HG02571 (cell line): Measurements from ENCODE around the gene FGF6.
"Not testable (repeated sequence)": the region's sequence is repeated elsewhere in the genome, so short reads cannot be mapped to it uniquely, and the experiment has no call there.

Experiments
- ATAC-seq: cut with Tn5 transposase; IDR thresholded peaks from one replicate; pipeline ENCODE4 v1.9.1; 2021; ENCODE audit warnings: mild to moderate bottlenecking, moderate library complexity; ENCODE audit not compliant: unreplicated experiment

The FGF6 gene

GRCh38 chr12:4445156-4446101, at the start of gene FGF6:
FGF6 (minus strand) TSS chr12:4445815; CDS start chr12:4445570, 245 bp downstream.
- ATAC-seq, result no peak

- ATAC-seq, result no peak
These were observed 45.4 kb upstream of the FGF6 start for GRCh38 chr12:4490973-4491372.

- no peak for ATAC-seq
These were observed 43.9 kb upstream of the FGF6 start for GRCh38 chr12:4489556-4489955.

GRCh38 chr12:4486980-4487379, 41.4 kb upstream of the FGF6 start:
- no peak for ATAC-seq

GRCh38 chr12:4486049-4486699, 40.6 kb upstream of the FGF6 start:
- no peak for ATAC-seq

- no peak for ATAC-seq
These were observed 38.5 kb upstream of the FGF6 start for GRCh38 chr12:4483885-4484823.

GRCh38 chr12:4482936-4483335, 37.3 kb upstream of the FGF6 start:
- no peak for ATAC-seq

GRCh38 chr12:4478933-4479332, 33.3 kb upstream of the FGF6 start:
- ATAC-seq, result no peak

GRCh38 chr12:4477129-4477528, 31.5 kb upstream of the FGF6 start:
- no peak for ATAC-seq

GRCh38 chr12:4472046-4472445, 26.4 kb upstream of the FGF6 start:
- no peak for ATAC-seq

- ATAC-seq, result no peak
These were observed 25.6 kb upstream of the FGF6 start for GRCh38 chr12:4471256-4471655.

GRCh38 chr12:4468994-4469393, 23.4 kb upstream of the FGF6 start:
- no peak for ATAC-seq

GRCh38 chr12:4460761-4461160, 15.1 kb upstream of the FGF6 start:
- ATAC-seq, result no peak

- ATAC-seq, result not testable (repeated sequence)
These were observed 10.2 kb upstream of the FGF6 start for GRCh38 chr12:4455849-4456248.

GRCh38 chr12:4454315-4454860, 8.8 kb upstream of the FGF6 start:
- ATAC-seq, result no peak

- no peak for ATAC-seq
These were observed 6.1 kb upstream of the FGF6 start for GRCh38 chr12:4451694-4452093.

GRCh38 chr12:4450551-4451112, 5.0 kb upstream of the FGF6 start:
- ATAC-seq, result no peak

- no peak for ATAC-seq
These were observed 4.2 kb upstream of the FGF6 start for GRCh38 chr12:4449851-4450221.

- ATAC-seq, result no peak
These were observed 3.6 kb upstream of the FGF6 start for GRCh38 chr12:4448943-4449850.
